Neural progenitor cell (in vitro differentiated cells): ENCODE measurements around the gene MSI2. TPM values are rescaled to one million over a fixed set of nuclear protein-coding genes. Genes with fewer than 3 reads are reported as not detected.

ENCODE experiments used
- DNase-seq: peaks from one replicate; pipeline ENCODE4 v3.0.0-alpha.2; 2016; ENCODE audit warnings: low spot score
- H2AFZ ChIP-seq: fragments of 200-600 bp; sonication (generic); replicated peaks from 2 replicates; pipeline ENCODE4 v1.6.1; 2016; ENCODE audit warnings: antibody characterized with exemption
- H3F3A ChIP-seq: fragments of 200-600 bp; sonication (generic); 2 replicates; pipeline ENCODE4 v1.6.1; 2016; ENCODE audit warnings: antibody characterized with exemption, low read depth
- H3K27ac ChIP-seq: fragments of 200-600 bp; sonication (generic); 2 replicates; pipeline ENCODE4 v1.5.1; 2016; ENCODE audit warnings: mild to moderate bottlenecking
- H3K27me3 ChIP-seq: fragments of 200-600 bp; sonication (generic); 2 replicates; pipeline ENCODE4 v1.6.1; 2016; ENCODE audit warnings: mild to moderate bottlenecking, moderate library complexity
- H3K36me3 ChIP-seq: fragments of 200-600 bp; sonication (generic); 2 replicates; pipeline ENCODE4 v1.5.1; 2016
- H3K4me1 ChIP-seq: fragments of 200-600 bp; sonication (generic); 2 replicates; pipeline ENCODE4 v1.6.1; 2016; ENCODE audit warnings: mixed run types
- H3K4me2 ChIP-seq: fragments of 200-600 bp; sonication (generic); 2 replicates; pipeline ENCODE4 v1.6.1; 2016
- H3K4me3 ChIP-seq: fragments of 200-600 bp; sonication (generic); 2 replicates; pipeline ENCODE4 v1.5.1; 2016
- H3K79me2 ChIP-seq: fragments of 200-600 bp; sonication (generic); 2 replicates; pipeline ENCODE4 v1.6.1; 2016; ENCODE audit warnings: low read depth
- H3K9ac ChIP-seq: fragments of 200-600 bp; sonication (generic); 2 replicates; pipeline ENCODE4 v1.6.1; 2016
- H3K9me3 ChIP-seq: fragments of 200-600 bp; sonication (generic); 2 replicates; pipeline ENCODE4 v1.5.1; 2016; ENCODE audit warnings: low read depth
- H4K20me1 ChIP-seq: fragments of 200-600 bp; sonication (generic); 2 replicates; pipeline ENCODE4 v1.6.1; 2016; ENCODE audit warnings: low read depth
- H3K27ac Mint-ChIP-seq: 3 replicates; pipeline ENCODE4 v1.8.0; 2021; ENCODE audit warnings: mixed read lengths
- H3K27me3 Mint-ChIP-seq: 2 replicates; pipeline ENCODE4 v1.8.0; 2022; ENCODE audit warnings: low read depth, mild to moderate bottlenecking, inconsistent platforms, moderate library complexity, mixed read lengths; ENCODE audit not compliant: insufficient read depth
- H3K36me3 Mint-ChIP-seq: 3 replicates; pipeline ENCODE4 v1.8.0; 2021; ENCODE audit warnings: mixed read lengths
- H3K4me1 Mint-ChIP-seq: 3 replicates; pipeline ENCODE4 v1.8.0; 2021; ENCODE audit warnings: mixed read lengths
- H3K4me3 Mint-ChIP-seq: 3 replicates; pipeline ENCODE4 v1.8.0; 2021; ENCODE audit warnings: mild to moderate bottlenecking, moderate library complexity, mixed read lengths
- H3K9me3 Mint-ChIP-seq: 3 replicates; pipeline ENCODE4 v1.8.0; 2020; ENCODE audit warnings: mixed read lengths
- CTCF ChIP-seq: fragments of 200-600 bp; sonication (generic); IDR thresholded peaks from 2 replicates; pipeline ENCODE4 v1.5.1; 2017; ENCODE audit warnings: antibody characterized with exemption, mild to moderate bottlenecking
- EZH2 ChIP-seq: fragments of 200-600 bp; sonication (generic); IDR thresholded peaks from 2 replicates; pipeline ENCODE4 v1.6.1; 2017; ENCODE audit warnings: antibody characterized with exemption, mild to moderate bottlenecking, moderate library complexity
- EZH2phosphoT487 ChIP-seq: fragments of 200-600 bp; sonication (generic); IDR thresholded peaks from 2 replicates; pipeline ENCODE4 v1.6.1; 2017; ENCODE audit warnings: antibody characterized with exemption
- total RNA-seq: library from RNA; depleted of rRNA; stranded (reverse); fragments of >200 nt; gene quantifications from 2 replicates; pipeline ENCODE4 v1.2.3, GENCODE V29; 2015; ENCODE audit warnings: low replicate concordance

The MSI2 gene
- total RNA-seq, 1 donor from 2014 or later: 96.9 TPM

GRCh38 chr17:57625957-57626356, 369.6 kb downstream of the MSI2 start:
- TF ChIP-seq EZH2 (no peak), EZH2phosphoT487 (no peak), CTCF (no peak)
- H3K27ac Mint-ChIP-seq: peak overlapping the region; percentile 57
- Histone ChIP-seq H3K27ac (no peak overlapping the region), H3F3A (no peaks in the 10 kb centered on the region), H3K9me3 (no peaks in the 10 kb centered on the region), H3K36me3 (no peaks in the 10 kb centered on the region), H3K27me3 (no peaks in the 10 kb centered on the region), H3K4me1 (peaks cover 5% of the 10 kb centered on the region), H4K20me1 (peaks cover 25% of the 10 kb centered on the region), H3K79me2 (no peaks in the 10 kb centered on the region), H2AFZ (no peak overlapping the region), H3K4me2 (no peak overlapping the region), H3K4me3 (no peak overlapping the region), H3K9ac (no peak overlapping the region)
- peaks cover 38% of the 10 kb centered on the region for H3K36me3 Mint-ChIP-seq
- no peak for DNase-seq
- H3K4me3 Mint-ChIP-seq: no peak overlapping the region
- peaks cover 2% of the 10 kb centered on the region for H3K27me3 Mint-ChIP-seq
- peaks cover 39% of the 10 kb centered on the region for H3K4me1 Mint-ChIP-seq
- no peaks in the 10 kb centered on the region for H3K9me3 Mint-ChIP-seq

- Mint-ChIP-seq H3K27me3 (peaks cover 2% of the 10 kb centered on the region), H3K36me3 (peaks cover 39% of the 10 kb centered on the region), H3K9me3 (no peaks in the 10 kb centered on the region), H3K4me1 (peaks cover 39% of the 10 kb centered on the region), H3K27ac (peak overlapping the region; percentile 57), H3K4me3 (no peak overlapping the region)
- Histone ChIP-seq H3K79me2 (no peaks in the 10 kb centered on the region), H3K4me1 (peaks cover 5% of the 10 kb centered on the region), H3K36me3 (no peaks in the 10 kb centered on the region), H3K4me3 (no peak overlapping the region), H3F3A (no peaks in the 10 kb centered on the region), H2AFZ (no peak overlapping the region), H3K9ac (no peak overlapping the region), H3K27ac (no peak overlapping the region), H3K4me2 (no peak overlapping the region), H3K9me3 (no peaks in the 10 kb centered on the region), H4K20me1 (peaks cover 18% of the 10 kb centered on the region), H3K27me3 (no peaks in the 10 kb centered on the region)
- DNase-seq: no peak
- no peak for TF ChIP-seq CTCF
- TF ChIP-seq EZH2phosphoT487: no peak
- TF ChIP-seq EZH2: no peak
Observed at GRCh38 chr17:57626520-57627210, 370.3 kb downstream of the MSI2 start.

GRCh38 chr17:57627591-57627990, 371.3 kb downstream of the MSI2 start:
- Histone ChIP-seq H3K9ac (no peak overlapping the region), H3K79me2 (no peaks in the 10 kb centered on the region), H4K20me1 (peaks cover 15% of the 10 kb centered on the region), H3K4me2 (no peak overlapping the region), H3K36me3 (no peaks in the 10 kb centered on the region), H2AFZ (no peak overlapping the region), H3K27me3 (no peaks in the 10 kb centered on the region), H3K4me3 (no peak overlapping the region), H3K4me1 (peaks cover under 1% of the 10 kb centered on the region), H3K9me3 (no peaks in the 10 kb centered on the region), H3K27ac (no peak overlapping the region), H3F3A (no peaks in the 10 kb centered on the region)
- H3K27ac Mint-ChIP-seq: peak overlapping the region; percentile 46
- peaks cover 47% of the 10 kb centered on the region for H3K36me3 Mint-ChIP-seq
- no peak overlapping the region for H3K4me3 Mint-ChIP-seq
- peaks cover 2% of the 10 kb centered on the region for H3K27me3 Mint-ChIP-seq
- peaks cover 33% of the 10 kb centered on the region for H3K4me1 Mint-ChIP-seq
- no peaks in the 10 kb centered on the region for H3K9me3 Mint-ChIP-seq
- no peak for DNase-seq
- TF ChIP-seq EZH2 (no peak), EZH2phosphoT487 (no peak), CTCF (no peak)
